ENCODE measurements around the gene RING1. TPM values are rescaled to one million over a fixed set of nuclear protein-coding genes. Genes with fewer than 3 reads are reported as not detected.

The RING1 gene
- polyA plus RNA-seq, 1 of the 3 experiments (the other 2 are of a cell fraction) = 61.3 TPM

DNA sequence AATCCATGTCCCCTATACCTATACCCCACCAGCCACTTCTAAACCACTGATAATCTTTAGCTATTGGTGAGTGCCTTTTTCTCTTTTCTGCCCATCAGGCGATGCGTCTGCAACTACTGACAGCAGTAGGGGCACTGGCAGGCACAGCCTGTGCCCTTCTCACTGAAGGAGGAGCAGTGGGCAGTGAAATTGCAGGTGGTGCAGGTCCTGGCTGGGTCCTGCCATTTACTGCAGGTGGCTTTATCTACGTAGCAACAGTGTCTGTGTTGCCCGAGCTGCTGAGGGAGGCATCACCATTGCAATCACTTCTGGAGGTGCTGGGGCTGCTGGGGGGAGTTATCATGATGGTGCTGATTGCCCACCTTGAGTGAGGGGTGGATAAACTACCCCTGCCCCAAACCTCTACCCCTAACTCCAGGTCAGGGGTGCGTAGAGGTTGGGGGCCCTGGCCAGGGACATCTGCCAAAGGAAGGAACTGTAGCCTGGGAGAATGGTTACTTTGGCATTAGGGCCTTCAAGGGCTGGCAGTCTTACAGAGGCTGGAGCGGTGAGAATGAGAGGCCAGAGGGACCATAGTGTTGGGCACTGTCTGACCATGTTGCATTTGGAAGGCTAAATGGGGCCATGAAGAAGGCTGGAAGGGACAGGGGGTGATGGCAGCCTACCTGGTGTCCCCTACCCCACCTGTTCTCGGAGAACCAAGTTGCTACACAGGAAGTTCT, 4.7 kb upstream of the RING1 start:
- H3F3A ChIP-seq (replicated peaks; ENCODE audit: insufficient read depth) = peaks cover 18% of the 10 kb centered on the region
- H3K27me3 ChIP-seq (ENCODE audit: insufficient read depth) = no peaks in the 10 kb centered on the region
- H2AFZ ChIP-seq (ENCODE audit: low read depth) = no peak overlapping the region
- TF ChIP-seq, protein P1, sequence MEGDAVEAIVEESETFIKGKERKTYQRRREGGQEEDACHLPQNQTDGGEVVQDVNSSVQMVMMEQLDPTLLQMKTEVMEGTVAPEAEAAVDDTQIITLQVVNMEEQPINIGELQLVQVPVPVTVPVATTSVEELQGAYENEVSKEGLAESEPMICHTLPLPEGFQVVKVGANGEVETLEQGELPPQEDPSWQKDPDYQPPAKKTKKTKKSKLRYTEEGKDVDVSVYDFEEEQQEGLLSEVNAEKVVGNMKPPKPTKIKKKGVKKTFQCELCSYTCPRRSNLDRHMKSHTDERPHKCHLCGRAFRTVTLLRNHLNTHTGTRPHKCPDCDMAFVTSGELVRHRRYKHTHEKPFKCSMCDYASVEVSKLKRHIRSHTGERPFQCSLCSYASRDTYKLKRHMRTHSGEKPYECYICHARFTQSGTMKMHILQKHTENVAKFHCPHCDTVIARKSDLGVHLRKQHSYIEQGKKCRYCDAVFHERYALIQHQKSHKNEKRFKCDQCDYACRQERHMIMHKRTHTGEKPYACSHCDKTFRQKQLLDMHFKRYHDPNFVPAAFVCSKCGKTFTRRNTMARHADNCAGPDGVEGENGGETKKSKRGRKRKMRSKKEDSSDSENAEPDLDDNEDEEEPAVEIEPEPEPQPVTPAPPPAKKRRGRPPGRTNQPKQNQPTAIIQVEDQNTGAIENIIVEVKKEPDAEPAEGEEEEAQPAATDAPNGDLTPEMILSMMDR (IDR thresholded peaks at IDR 0.05) = no peak
- TF ChIP-seq RCOR1 (IDR thresholded peaks at IDR 0.05; ENCODE audit: low read length) (no peak), POLR2AphosphoS5 (IDR thresholded peaks at IDR 0.05; ENCODE audit: low read depth, low read length) (no peak), NFIC (IDR thresholded peaks at IDR 0.05; ENCODE audit: borderline replicate concordance) (no peak), SMC3 (IDR thresholded peaks at IDR 0.05; ENCODE audit: low read depth, low read length) (no peak), TAF1 (IDR thresholded peaks at IDR 0.05; ENCODE audit: borderline replicate concordance, low read depth, low read length) (no peak), ELF1 (IDR thresholded peaks at IDR 0.05) (no peak), TEAD4 (IDR thresholded peaks at IDR 0.05; ENCODE audit: borderline replicate concordance, insufficient read depth) (no peak), FOSL2 (IDR thresholded peaks at IDR 0.05; ENCODE audit: borderline replicate concordance, low read depth) (no peak), FOXJ3 (CRISPR knock-in tag; IDR thresholded peaks at IDR 0.05) (no peak), TCF12 (IDR thresholded peaks at IDR 0.05) (no peak), MEF2A (IDR thresholded peaks at IDR 0.05; ENCODE audit: borderline replicate concordance, low read depth) (no peak), RAD21 (IDR thresholded peaks at IDR 0.05; ENCODE audit: low read length) (no peak), JUND (IDR thresholded peaks at IDR 0.05) (no peak), EZH2phosphoT487 (IDR thresholded peaks at IDR 0.05; ENCODE audit: borderline replicate concordance, low read depth) (no peak), GATA2 (CRISPR knock-in tag; IDR thresholded peaks at IDR 0.05) (no peak)
- TF ChIP-seq, protein P2, sequence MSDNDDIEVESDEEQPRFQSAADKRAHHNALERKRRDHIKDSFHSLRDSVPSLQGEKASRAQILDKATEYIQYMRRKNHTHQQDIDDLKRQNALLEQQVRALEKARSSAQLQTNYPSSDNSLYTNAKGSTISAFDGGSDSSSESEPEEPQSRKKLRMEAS (IDR thresholded peaks at IDR 0.05; ENCODE audit: low read depth) = no peak
- TF ChIP-seq, protein P3, sequence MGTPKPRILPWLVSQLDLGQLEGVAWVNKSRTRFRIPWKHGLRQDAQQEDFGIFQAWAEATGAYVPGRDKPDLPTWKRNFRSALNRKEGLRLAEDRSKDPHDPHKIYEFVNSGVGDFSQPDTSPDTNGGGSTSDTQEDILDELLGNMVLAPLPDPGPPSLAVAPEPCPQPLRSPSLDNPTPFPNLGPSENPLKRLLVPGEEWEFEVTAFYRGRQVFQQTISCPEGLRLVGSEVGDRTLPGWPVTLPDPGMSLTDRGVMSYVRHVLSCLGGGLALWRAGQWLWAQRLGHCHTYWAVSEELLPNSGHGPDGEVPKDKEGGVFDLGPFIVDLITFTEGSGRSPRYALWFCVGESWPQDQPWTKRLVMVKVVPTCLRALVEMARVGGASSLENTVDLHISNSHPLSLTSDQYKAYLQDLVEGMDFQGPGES (IDR thresholded peaks at IDR 0.05; ENCODE audit: low read depth, low read length) = no peak
- WGBS (ENCODE audit: low lambda C conversion rate) = 85% methylated on average over 6 of the region's 7 CpGs
- H3K27ac ChIP-seq (ENCODE audit: low read depth in 2 of 2, low read length in 1 of 2) = peak overlapping the region; percentile 1 to 2; a peak in 2 of 4 replicates
- no peak for DNase-seq
- peaks cover 11% of the 10 kb centered on the region; the same call in 1 of the 2 replicates for H4K20me1 ChIP-seq (ENCODE audit: insufficient read depth)
- H3K36me3 ChIP-seq (replicated peaks in 1 of 2; ENCODE audit: control insufficient read depth in 1 of 2, insufficient read depth in 2 of 2, low read length in 1 of 2) = peaks cover 17 to 20% of the 10 kb centered on the region in 2 experiments
- H3K79me2 ChIP-seq (ENCODE audit: insufficient read depth) = peaks cover 60% of the 10 kb centered on the region
- H3K9me3 ChIP-seq = no peaks in the 10 kb centered on the region
- POLR2A ChIA-PET = no interaction called here
- CTCF ChIA-PET = no interaction called here
- peaks cover 28 to 45% of the 10 kb centered on the region in 2 experiments; a peak in 3 of 4 replicates for H3K4me1 ChIP-seq (ENCODE audit: control insufficient read depth in 1 of 2, insufficient read depth in 2 of 2, low read depth in 1 of 2, low read length in 1 of 2)
- no peak overlapping the region for H3K4me3 ChIP-seq (ENCODE audit: low read depth in 2 of 2, low read length in 1 of 2)
- no peak overlapping the region for H3K9ac ChIP-seq
- H3K9me2 ChIP-seq = no peaks in the 10 kb centered on the region
- H3K4me2 ChIP-seq = peak overlapping the region; percentile 98; the same call in 1 of the 2 replicates

Measured in SK-N-SH (cell line).